PC-3 (cell line): ENCODE data around the gene BRINP2. TPM values are rescaled to one million over a fixed set of nuclear protein-coding genes. Genes with fewer than 3 reads are reported as not detected.

Experiments used
- ATAC-seq: fragments of 200-7000 bp; cut with Tn5 transposase; 2 replicates; pipeline ENCODE4 v1.9.1; 2020; ENCODE audit warnings: mild to moderate bottlenecking, moderate library complexity
- BruUV-seq: library from RNA; stranded (reverse); fragments of 400-500 nt; replicated peaks from 2 replicates; lab custom pipeline; 2021; lab: Mats Ljungman, UMichigan
- CTCF ChIA-PET: fragments of 300-600 bp; sonication (Branson Sonifier 250); formaldehyde crosslinking; loops from one replicate; lab custom pipeline; 2022; ENCODE audit warnings: antibody characterized with exemption; lab: Charles Lee
- POLR2A ChIA-PET: fragments of 300-600 bp; sonication (Branson Sonifier 250); formaldehyde crosslinking; loops from one replicate; lab custom pipeline; 2022; ENCODE audit warnings: antibody characterized with exemption; ENCODE audit not compliant: unreplicated experiment; lab: Charles Lee
- DNase-seq: peaks from one replicate; pipeline ENCODE4 v3.0.0-alpha.2; 2015
- H2AFZ ChIP-seq: fragments of 300-600 bp; sonication (generic); 2 replicates; pipeline ENCODE4 v1.6.0; 2016; ENCODE audit warnings: antibody characterized with exemption, low read length
- H3F3A ChIP-seq: fragments of 300-600 bp; sonication (generic); one replicate; pipeline ENCODE4 v1.6.0; 2017; ENCODE audit warnings: antibody characterized with exemption, low read length, control low read depth, mild to moderate bottlenecking; ENCODE audit not compliant: unreplicated experiment
- H3K27ac ChIP-seq: fragments of 300-600 bp; sonication (generic); 2 replicates; pipeline ENCODE4 v1.5.1; 2016; ENCODE audit warnings: mild to moderate bottlenecking, low read length
- H3K27me3 ChIP-seq: fragments of 300-600 bp; sonication (generic); 2 replicates; pipeline ENCODE4 v1.6.1; 2016; ENCODE audit warnings: low read length, mixed read lengths
- H3K36me3 ChIP-seq: fragments of 300-600 bp; sonication (generic); 2 replicates; pipeline ENCODE4 v1.6.1; 2016; ENCODE audit warnings: low read depth, mixed run types, low read length, mixed read lengths
- H3K4me1 ChIP-seq: fragments of 300-600 bp; sonication (generic); 2 replicates; pipeline ENCODE4 v1.5.1; 2016; ENCODE audit warnings: low read length; ENCODE audit not compliant: insufficient read depth
- H3K4me2 ChIP-seq: fragments of 300-600 bp; sonication (generic); 2 replicates; pipeline ENCODE4 v1.6.0; 2016; ENCODE audit warnings: low read length
- H3K4me3 ChIP-seq: fragments of 300-600 bp; sonication (generic); 2 replicates; pipeline ENCODE4 v1.5.1; 2016; ENCODE audit warnings: mild to moderate bottlenecking, low read length, mixed read lengths
- H3K79me2 ChIP-seq: fragments of 300-600 bp; sonication (generic); 2 replicates; pipeline ENCODE4 v1.6.1; 2017; ENCODE audit warnings: low read length, mixed read lengths
- H3K9ac ChIP-seq: fragments of 300-600 bp; sonication (generic); 2 replicates; pipeline ENCODE4 v1.6.0; 2016; ENCODE audit warnings: mild to moderate bottlenecking, low read length
- H3K9me2 ChIP-seq: fragments of 300-600 bp; sonication (generic); replicated peaks from 2 replicates; pipeline ENCODE4 v1.6.1; 2016; ENCODE audit warnings: mixed run types, low read length, mixed read lengths
- H3K9me3 ChIP-seq: fragments of 300-600 bp; sonication (generic); 2 replicates; pipeline ENCODE4 v1.6.1; 2016; ENCODE audit warnings: low read length, mixed read lengths
- H4K20me1 ChIP-seq: fragments of 300-600 bp; sonication (generic); 2 replicates; pipeline ENCODE4 v1.6.1; 2016; ENCODE audit warnings: low read length, mixed read lengths
- EZH2 ChIP-seq: fragments of 300-600 bp; sonication (generic); IDR thresholded peaks from one replicate; pipeline ENCODE4 v1.6.1; 2017; ENCODE audit warnings: antibody characterized with exemption, mild to moderate bottlenecking, low read length; ENCODE audit not compliant: unreplicated experiment
- EZH2phosphoT487 ChIP-seq: fragments of 300-600 bp; sonication (generic); IDR thresholded peaks from 2 replicates; pipeline ENCODE4 v1.6.1; 2018; ENCODE audit warnings: mild to moderate bottlenecking, antibody characterized with exemption, low read length, borderline replicate concordance
- intact Hi-C: fragments of 100-400 bp; cut with micrococcal nuclease; formaldehyde crosslinking; loops from 2 replicates; pipeline ENCODE4 v1.9.0; 2023
- total RNA-seq: library from RNA; depleted of rRNA; stranded (reverse); fragments of >200 nt; gene quantifications from 2 replicates; pipeline ENCODE4 v1.2.3, GENCODE V29; 2014
- TF ChIP-seq, protein P1 (sequence below): fragments of 300-600 bp; sonication (generic); conservative IDR thresholded peaks from 2 replicates; pipeline ENCODE4 v1.5.1; 2017; ENCODE audit warnings: antibody characterized with exemption, low read depth, mild to moderate bottlenecking, low read length

BRINP2 gene
- total RNA-seq, 1 experiment from 2014 or later = 2.6 TPM

GRCh38 chr1:177306981-177307380 is 136.2 kb downstream of the BRINP2 start:
- BruUV-seq = no TSS peak
- peak overlapping the region; percentile 38 for H3K4me2 ChIP-seq

GRCh38 chr1:177307771-177308170 is 137.0 kb downstream of the BRINP2 start:
- Histone ChIP-seq H3K4me1 (peaks cover 50% of the 10 kb centered on the region), H3K79me2 (no peaks in the 10 kb centered on the region), H3K4me2 (peak overlapping the region; percentile 38), H3K36me3 (no peaks in the 10 kb centered on the region), H3K4me3 (no peak overlapping the region), H3K9me3 (no peaks in the 10 kb centered on the region), H3K27me3 (no peaks in the 10 kb centered on the region), H4K20me1 (no peaks in the 10 kb centered on the region), H2AFZ (no peak overlapping the region), H3K9ac (peak overlapping the region; percentile 17; the same call in 1 of the 2 replicates), H3K9me2 (no peaks in the 10 kb centered on the region), H3F3A (peaks cover 6% of the 10 kb centered on the region), H3K27ac (peak overlapping the region; percentile 85)
- intact Hi-C loops = loop anchor here (2.0 kb wide), 1 partner anchor 51 kb away; no protein-coding TSS in a partner anchor
- ChIA-PET CTCF (no interaction called here), POLR2A (no interaction called here)
- peak; percentile 71 for DNase-seq
- no TSS peak for BruUV-seq
- ATAC-seq = peak; percentile 62
- TF ChIP-seq EZH2 (no peak), EZH2phosphoT487 (no peak)
- TF ChIP-seq, protein P1, sequence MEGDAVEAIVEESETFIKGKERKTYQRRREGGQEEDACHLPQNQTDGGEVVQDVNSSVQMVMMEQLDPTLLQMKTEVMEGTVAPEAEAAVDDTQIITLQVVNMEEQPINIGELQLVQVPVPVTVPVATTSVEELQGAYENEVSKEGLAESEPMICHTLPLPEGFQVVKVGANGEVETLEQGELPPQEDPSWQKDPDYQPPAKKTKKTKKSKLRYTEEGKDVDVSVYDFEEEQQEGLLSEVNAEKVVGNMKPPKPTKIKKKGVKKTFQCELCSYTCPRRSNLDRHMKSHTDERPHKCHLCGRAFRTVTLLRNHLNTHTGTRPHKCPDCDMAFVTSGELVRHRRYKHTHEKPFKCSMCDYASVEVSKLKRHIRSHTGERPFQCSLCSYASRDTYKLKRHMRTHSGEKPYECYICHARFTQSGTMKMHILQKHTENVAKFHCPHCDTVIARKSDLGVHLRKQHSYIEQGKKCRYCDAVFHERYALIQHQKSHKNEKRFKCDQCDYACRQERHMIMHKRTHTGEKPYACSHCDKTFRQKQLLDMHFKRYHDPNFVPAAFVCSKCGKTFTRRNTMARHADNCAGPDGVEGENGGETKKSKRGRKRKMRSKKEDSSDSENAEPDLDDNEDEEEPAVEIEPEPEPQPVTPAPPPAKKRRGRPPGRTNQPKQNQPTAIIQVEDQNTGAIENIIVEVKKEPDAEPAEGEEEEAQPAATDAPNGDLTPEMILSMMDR = no peak

More at GRCh38 chr1:177306981-177307380, 136.2 kb downstream of the BRINP2 start:
- H3K36me3 ChIP-seq = no peaks in the 10 kb centered on the region
- H3K4me3 ChIP-seq = 0 out of 2 replicates have a peak overlapping the region, but pooled peaks have one; percentile 21
- intact Hi-C loops = loop anchor here (2.0 kb wide), 1 partner anchor 50 kb away; no protein-coding TSS in a partner anchor
- TF ChIP-seq EZH2phosphoT487 (no peak), EZH2 (no peak)
- TF ChIP-seq, protein P1 = no peak
- H3K27ac ChIP-seq = peak overlapping the region; percentile 85
- DNase-seq (peak; percentile 44), ATAC-seq (peak; percentile 39)
- H3F3A ChIP-seq = peaks cover 6% of the 10 kb centered on the region
- H4K20me1 ChIP-seq = no peaks in the 10 kb centered on the region
- no peak overlapping the region for H2AFZ ChIP-seq
- H3K27me3 ChIP-seq = no peaks in the 10 kb centered on the region
- H3K9me2 ChIP-seq = no peaks in the 10 kb centered on the region
- peak overlapping the region; percentile 60 for H3K9ac ChIP-seq
- ChIA-PET POLR2A (no interaction called here), CTCF (no interaction called here)
- H3K4me1 ChIP-seq = peaks cover 50% of the 10 kb centered on the region
- no peaks in the 10 kb centered on the region for H3K79me2 ChIP-seq
- no peaks in the 10 kb centered on the region for H3K9me3 ChIP-seq

DNA sequence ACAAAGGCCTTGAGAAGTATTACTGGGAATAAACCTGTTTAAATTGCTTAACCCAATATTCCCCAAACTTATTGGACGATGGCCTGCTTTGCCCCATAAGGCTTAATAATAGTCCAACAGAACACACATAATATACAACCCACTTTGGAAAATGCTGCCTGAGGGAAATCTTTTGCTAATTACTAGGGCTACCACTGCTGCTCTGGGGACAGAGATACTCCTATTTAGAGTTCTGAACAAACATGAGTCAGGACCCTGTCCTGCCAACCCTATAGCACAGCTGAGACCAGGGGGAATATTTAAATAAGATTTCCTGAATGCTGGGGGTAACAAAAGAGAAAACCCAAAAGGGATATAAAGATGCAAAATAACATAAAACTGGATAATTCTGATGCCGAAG is 139.1 kb downstream of the BRINP2 start:
- H3K4me1 ChIP-seq = peaks cover 61% of the 10 kb centered on the region

More for the DNA sequence above, 139.1 kb downstream of the BRINP2 start:
- no peaks in the 10 kb centered on the region for H3K9me3 ChIP-seq
- no peak for TF ChIP-seq EZH2
- peak overlapping the region; percentile 16; the same call in 1 of the 2 replicates for H3K9ac ChIP-seq
- ChIA-PET POLR2A (no interaction called here), CTCF (no interaction called here)
- H3K27ac ChIP-seq = peak overlapping the region; percentile 75
- H3K36me3 ChIP-seq = no peaks in the 10 kb centered on the region
- BruUV-seq = no TSS peak
- intact Hi-C loops = no loop called here
- no peak overlapping the region for H3K4me3 ChIP-seq
- no peak overlapping the region for H2AFZ ChIP-seq
- H3K79me2 ChIP-seq = no peaks in the 10 kb centered on the region
- H4K20me1 ChIP-seq = no peaks in the 10 kb centered on the region
- peak; percentile 49 for ATAC-seq
- H3K27me3 ChIP-seq = no peaks in the 10 kb centered on the region
- peaks cover 6% of the 10 kb centered on the region for H3F3A ChIP-seq
- H3K9me2 ChIP-seq = no peaks in the 10 kb centered on the region
- DNase-seq = peak; percentile 28
- no peak overlapping the region for H3K4me2 ChIP-seq
